Measurements from ENCODE around the gene PLXNA4. TPM values are rescaled to one million over a fixed set of nuclear protein-coding genes. Genes with fewer than 3 reads are reported as not detected.
A peak's percentile ranks its signal among the peaks of the same experiment; 100 is the strongest.

PLXNA4 gene
- polyA plus RNA-seq, 3 donors from 2014 or later, result 0.53 to 1.3 (median 0.56) TPM

DNA sequence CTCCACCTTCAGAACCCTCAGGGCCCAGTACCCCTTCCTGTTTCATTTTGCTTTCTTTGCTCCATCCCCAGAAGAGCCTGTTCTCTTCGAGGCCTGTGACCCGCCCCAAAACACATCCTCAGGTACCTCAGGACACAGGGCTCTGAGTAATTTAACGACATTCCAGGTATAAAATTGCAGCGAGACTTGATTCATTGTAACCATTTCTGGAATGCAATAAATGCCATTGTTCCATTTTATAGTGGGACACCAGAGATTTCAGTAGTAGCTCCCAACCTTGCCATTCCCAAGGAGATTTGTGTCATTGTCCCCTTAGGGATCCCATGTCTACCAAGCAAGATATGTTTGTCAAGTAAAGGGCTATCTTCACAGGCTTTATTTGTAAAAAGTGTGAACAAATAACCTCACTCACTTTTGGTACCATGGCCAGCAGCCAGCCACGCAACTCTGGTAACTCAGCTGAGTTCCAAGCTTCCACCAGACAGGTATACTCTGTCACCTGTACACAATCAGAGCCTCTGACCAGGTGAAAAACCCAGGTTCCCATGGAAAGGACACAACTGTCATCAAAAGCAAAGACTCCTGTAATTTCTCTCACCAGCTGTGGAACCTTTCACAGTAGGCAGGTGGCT is 441.3 kb downstream of the PLXNA4 start:
- no peak overlapping the region for H3K27ac Mint-ChIP-seq
- DNase-seq, result no peak
- peaks cover 0 to 1% (median 0%) of the 10 kb centered on the region in 6 donors for H3K9me3 Mint-ChIP-seq
- H3K4me3 Mint-ChIP-seq, result no peak overlapping the region
- H3K27me3 Mint-ChIP-seq (ENCODE audit: low read depth in 3 of 3), result peaks cover 2 to 5% (median 2%) of the 10 kb centered on the region in 3 donors
- H3K36me3 Mint-ChIP-seq, result peaks cover 3 to 10% (median 9%) of the 10 kb centered on the region in 3 donors
- no peaks in the 10 kb centered on the region for H3K4me1 Mint-ChIP-seq

DNA sequence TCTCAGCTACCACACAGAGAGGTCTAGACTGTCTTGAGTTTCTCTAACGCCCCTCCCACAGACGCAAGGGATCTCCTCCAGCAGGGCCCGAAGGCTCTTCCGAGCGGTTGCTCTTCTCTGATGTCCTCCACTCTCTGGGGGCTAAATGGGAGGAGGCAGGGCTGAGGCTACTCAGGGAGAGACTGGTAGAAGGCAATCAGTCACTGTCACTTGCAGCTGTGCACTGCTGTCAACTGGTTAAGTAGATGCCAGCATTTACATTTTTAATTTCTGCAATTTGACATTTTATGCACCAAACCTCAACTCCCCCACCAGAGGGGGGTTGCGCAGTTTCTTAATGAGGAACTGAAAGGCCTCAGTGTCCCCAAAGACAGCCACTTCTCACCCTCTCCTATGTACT is 442.8 kb downstream of the PLXNA4 start:
- peaks cover 2 to 5% (median 2%) of the 10 kb centered on the region in 3 donors for H3K27me3 Mint-ChIP-seq (ENCODE audit: low read depth in 3 of 3)
- DNase-seq, result no peak
- H3K9me3 Mint-ChIP-seq, result peaks cover 0 to 1% (median 0%) of the 10 kb centered on the region in 6 donors
- H3K36me3 Mint-ChIP-seq, result peaks cover 0 to 14% (median 14%) of the 10 kb centered on the region in 3 donors
- H3K4me3 Mint-ChIP-seq, result no peak overlapping the region
- H3K4me1 Mint-ChIP-seq, result no peaks in the 10 kb centered on the region
- no peak overlapping the region for H3K27ac Mint-ChIP-seq

DNA sequence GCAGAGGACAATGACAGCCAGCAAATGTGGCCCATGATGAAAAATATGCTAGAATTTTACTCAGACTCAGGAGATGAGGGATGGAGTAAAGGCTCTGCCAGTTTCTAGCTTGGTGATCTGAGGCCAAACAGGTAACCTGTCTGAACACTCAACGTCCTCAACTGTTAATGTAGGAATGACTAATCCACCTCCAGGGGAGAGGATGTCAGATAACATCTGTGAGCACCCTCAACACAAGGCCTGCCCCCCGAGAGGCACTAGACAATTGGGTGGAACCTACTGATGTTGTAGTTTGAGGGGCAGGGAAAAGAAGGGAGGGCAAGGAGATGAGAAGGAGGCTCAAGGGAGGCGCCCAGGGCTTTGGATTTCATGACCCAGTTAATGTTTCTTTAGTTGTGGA is 445.1 kb downstream of the PLXNA4 start:
- Mint-ChIP-seq H3K9me3 (peaks cover 0 to 1% (median 0%) of the 10 kb centered on the region in 6 donors), H3K27ac (no peak overlapping the region), H3K4me1 (no peaks in the 10 kb centered on the region), H3K27me3 (ENCODE audit: low read depth in 3 of 3) (peaks cover 2% of the 10 kb centered on the region in 3 donors), H3K4me3 (no peak overlapping the region), H3K36me3 (peaks cover 0 to 17% (median 14%) of the 10 kb centered on the region in 3 donors)
- no peak for DNase-seq

DNA sequence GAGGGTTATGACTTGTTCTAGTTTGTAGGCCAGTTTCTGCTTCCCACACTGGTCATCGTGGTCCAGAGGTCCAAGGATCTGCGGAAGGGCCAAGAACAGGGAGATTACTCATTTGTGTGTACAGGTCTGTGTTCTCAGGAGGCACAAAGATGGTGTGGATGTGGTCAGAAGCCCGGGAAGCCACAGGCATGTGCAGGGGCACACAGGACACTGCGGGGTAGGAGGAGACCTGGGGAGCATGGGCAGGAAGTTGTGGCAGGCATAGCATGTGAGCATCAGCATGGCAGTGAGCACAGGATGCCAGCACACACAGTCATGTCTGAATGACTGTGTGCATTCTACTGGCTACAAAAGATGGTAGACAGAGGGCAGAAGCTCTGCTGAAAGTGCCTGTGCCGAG is 445.8 kb downstream of the PLXNA4 start:
- H3K4me1 Mint-ChIP-seq, result no peaks in the 10 kb centered on the region
- H3K27me3 Mint-ChIP-seq (ENCODE audit: low read depth in 3 of 3), result peaks cover 2 to 4% (median 4%) of the 10 kb centered on the region in 3 donors
- no peak overlapping the region for H3K27ac Mint-ChIP-seq
- DNase-seq, result no peak
- H3K36me3 Mint-ChIP-seq, result peaks cover 0 to 17% (median 14%) of the 10 kb centered on the region in 3 donors
- H3K4me3 Mint-ChIP-seq, result no peak overlapping the region
- peaks cover 0 to 1% (median 0%) of the 10 kb centered on the region in 6 donors for H3K9me3 Mint-ChIP-seq

DNA sequence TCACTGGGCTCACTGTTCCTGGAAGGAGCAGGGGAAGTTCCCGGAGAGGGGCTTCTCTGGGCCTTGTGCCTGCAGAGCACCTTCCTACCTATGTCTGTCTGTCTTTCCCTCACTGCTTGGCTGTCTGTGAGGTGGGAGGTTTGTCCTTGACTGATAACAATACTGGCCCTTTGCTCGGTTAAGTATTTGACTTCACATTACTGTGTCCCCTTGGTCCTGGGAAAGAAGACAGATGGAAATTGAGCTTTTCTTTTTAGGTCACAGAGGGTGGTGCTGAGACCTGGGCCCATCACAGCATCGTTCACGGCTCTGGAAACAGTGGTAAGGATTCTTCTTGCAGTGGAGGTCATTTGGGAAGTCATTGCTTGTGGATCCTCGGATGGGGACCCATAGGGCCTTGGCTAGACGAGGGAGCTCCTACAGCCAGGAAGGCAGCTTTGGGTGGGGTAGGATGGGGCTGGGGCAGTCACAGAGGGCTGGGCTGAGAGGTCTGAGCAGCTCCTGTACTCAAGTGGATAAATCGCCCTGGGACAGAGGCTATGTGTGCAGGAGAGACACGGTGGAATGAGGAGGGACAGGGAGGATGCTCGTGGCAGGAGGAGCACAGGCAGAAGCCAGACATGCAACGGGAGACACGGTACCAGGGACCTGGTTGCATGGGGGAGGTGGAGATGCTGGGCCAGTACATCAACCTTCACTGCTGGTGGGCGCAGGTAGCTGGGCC is 450.2 kb downstream of the PLXNA4 start:
- DNase-seq, result no peak
- H3K4me1 Mint-ChIP-seq, result no peaks in the 10 kb centered on the region

DNA sequence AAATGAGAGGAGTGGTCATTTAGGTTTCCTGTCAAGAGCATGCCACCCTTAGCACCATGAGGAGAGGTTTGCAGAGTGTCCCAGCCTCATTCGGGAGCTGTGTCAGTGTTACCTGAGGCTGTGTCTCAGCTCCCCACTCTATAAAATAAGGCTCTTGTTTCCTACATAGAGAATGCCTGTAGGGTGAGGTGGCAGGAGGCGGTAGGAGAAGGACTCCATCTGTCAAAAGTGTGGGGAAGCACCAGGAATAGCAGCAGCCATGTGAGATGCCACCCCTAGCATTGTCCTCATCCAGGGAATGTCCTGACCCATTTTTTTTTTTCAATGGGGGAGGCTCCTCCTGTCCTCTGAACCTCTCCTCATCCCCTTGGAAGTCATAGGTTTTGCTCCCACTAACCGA is 451.2 kb downstream of the PLXNA4 start:
- H3K36me3 Mint-ChIP-seq, result peaks cover 0 to 9% (median 4%) of the 10 kb centered on the region in 3 donors
- H3K27ac Mint-ChIP-seq, result no peak overlapping the region
- peaks cover 2 to 8% (median 2%) of the 10 kb centered on the region in 3 donors for H3K27me3 Mint-ChIP-seq (ENCODE audit: low read depth in 3 of 3)
- H3K9me3 Mint-ChIP-seq, result peaks cover 0 to under 1% (median 0%) of the 10 kb centered on the region in 6 donors
- H3K4me1 Mint-ChIP-seq, result no peaks in the 10 kb centered on the region
- DNase-seq, result no peak
- H3K4me3 Mint-ChIP-seq, result no peak overlapping the region

More for the DNA sequence above, 450.2 kb downstream of the PLXNA4 start:
- peaks cover 0 to 9% (median 7%) of the 10 kb centered on the region in 3 donors for H3K36me3 Mint-ChIP-seq
- peaks cover 2 to 6% (median 2%) of the 10 kb centered on the region in 3 donors for H3K27me3 Mint-ChIP-seq (ENCODE audit: low read depth in 3 of 3)
- H3K9me3 Mint-ChIP-seq, result peaks cover 0 to 1% (median 0%) of the 10 kb centered on the region in 6 donors
- no peak overlapping the region for H3K4me3 Mint-ChIP-seq
- H3K27ac Mint-ChIP-seq, result no peak overlapping the region

DNA sequence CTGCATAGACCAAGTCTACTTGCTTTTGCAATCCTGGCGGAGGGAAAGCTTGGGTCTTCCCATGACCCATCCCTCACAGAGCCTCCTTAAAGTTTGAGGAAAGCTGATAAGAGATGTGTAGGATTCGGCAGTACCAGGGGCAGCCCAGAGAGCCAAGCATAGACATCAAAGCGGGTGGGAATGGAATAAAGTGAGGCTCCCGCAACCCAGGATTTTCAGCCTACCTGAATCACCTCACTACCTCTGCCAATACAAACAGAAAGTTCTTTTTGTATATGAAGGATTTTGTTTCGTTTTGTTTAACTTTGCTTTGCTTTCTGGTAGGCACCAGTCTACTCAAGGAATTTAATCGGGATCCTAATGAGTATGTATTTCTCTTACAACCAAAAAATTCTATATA is 451.7 kb downstream of the PLXNA4 start:
- Mint-ChIP-seq H3K36me3 (peaks cover 0 to 8% (median 4%) of the 10 kb centered on the region in 3 donors), H3K27me3 (ENCODE audit: low read depth in 3 of 3) (peaks cover 2 to 8% (median 2%) of the 10 kb centered on the region in 3 donors), H3K4me1 (no peaks in the 10 kb centered on the region), H3K4me3 (no peak overlapping the region), H3K9me3 (no peaks in the 10 kb centered on the region), H3K27ac (no peak overlapping the region)
- DNase-seq, result no peak

DNA sequence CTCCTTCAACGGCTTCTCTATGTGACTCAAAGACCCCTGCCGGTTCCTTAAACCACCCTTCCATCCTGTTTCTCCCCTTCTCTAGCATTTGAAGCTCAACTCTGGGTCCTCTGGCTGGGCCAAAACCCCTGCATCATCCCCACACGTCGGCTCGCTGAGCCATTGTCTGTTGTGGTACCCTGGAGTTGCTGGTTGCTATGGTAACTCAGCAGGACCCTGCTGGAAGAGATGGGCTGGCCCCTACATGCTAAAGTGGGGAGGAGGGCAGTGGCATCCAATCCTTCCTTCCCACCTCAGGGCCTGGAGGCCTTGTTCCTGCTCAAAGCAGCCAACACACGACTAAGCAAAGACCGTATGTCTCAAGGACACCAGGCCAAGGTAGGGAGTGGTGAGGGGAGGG is 452.5 kb downstream of the PLXNA4 start:
- Mint-ChIP-seq H3K4me1 (no peaks in the 10 kb centered on the region), H3K27ac (no peak overlapping the region), H3K9me3 (no peaks in the 10 kb centered on the region), H3K36me3 (peaks cover 0 to 3% (median 0%) of the 10 kb centered on the region in 3 donors), H3K4me3 (no peak overlapping the region), H3K27me3 (ENCODE audit: low read depth in 3 of 3) (peaks cover 2 to 8% (median 2%) of the 10 kb centered on the region in 3 donors)
- DNase-seq, result no peak

DNA sequence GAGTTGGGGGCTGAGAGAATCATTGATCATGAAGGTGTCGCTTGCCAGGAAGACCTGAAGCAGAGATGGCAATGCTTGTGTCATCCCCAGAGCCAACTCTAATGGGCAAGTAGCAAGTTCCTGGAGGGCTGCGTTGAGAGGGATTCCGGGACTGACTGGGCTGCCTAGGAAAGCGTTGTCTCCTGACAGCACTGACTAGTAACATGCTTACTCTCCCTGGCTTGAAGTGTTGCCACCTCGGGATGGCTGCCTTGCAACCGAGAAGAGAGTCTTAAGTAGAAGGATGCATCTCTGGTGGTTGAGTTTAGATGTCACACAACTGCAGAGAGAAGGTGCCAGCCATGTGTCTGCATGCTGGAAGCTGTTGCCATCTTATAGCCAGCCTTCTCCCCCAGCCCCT is 453.4 kb downstream of the PLXNA4 start:
- Mint-ChIP-seq H3K27me3 (ENCODE audit: low read depth in 3 of 3) (peaks cover 2 to 10% (median 2%) of the 10 kb centered on the region in 3 donors), H3K27ac (no peak overlapping the region), H3K4me1 (no peaks in the 10 kb centered on the region), H3K9me3 (no peaks in the 10 kb centered on the region), H3K36me3 (no peaks in the 10 kb centered on the region), H3K4me3 (no peak overlapping the region)
- DNase-seq, result no peak

DNA sequence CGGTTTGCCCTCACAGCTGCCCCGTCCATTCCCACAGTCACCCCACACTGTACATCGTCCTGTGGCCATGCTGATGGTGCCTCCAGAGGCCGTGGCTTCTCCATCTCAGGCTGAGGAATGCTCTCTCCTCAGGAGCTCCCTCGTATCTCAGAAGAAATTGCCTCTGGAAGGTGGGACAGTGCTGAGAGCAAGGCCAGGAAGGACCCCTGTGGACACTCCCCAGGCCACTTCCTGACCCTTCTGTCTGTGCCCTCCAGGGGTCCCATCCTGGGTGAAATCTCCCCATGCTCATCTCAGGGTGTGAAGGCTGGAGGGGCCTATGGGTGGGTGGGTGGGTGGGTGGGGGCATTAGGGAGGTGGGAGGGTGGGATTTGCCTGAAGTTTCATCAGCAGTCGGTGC is 454.3 kb downstream of the PLXNA4 start:
- Mint-ChIP-seq H3K4me1 (no peaks in the 10 kb centered on the region), H3K9me3 (no peaks in the 10 kb centered on the region), H3K36me3 (no peaks in the 10 kb centered on the region), H3K4me3 (no peak overlapping the region), H3K27me3 (ENCODE audit: low read depth in 3 of 3) (peaks cover 2 to 10% (median 2%) of the 10 kb centered on the region in 3 donors), H3K27ac (no peak overlapping the region)
- DNase-seq, result no peak

DNA sequence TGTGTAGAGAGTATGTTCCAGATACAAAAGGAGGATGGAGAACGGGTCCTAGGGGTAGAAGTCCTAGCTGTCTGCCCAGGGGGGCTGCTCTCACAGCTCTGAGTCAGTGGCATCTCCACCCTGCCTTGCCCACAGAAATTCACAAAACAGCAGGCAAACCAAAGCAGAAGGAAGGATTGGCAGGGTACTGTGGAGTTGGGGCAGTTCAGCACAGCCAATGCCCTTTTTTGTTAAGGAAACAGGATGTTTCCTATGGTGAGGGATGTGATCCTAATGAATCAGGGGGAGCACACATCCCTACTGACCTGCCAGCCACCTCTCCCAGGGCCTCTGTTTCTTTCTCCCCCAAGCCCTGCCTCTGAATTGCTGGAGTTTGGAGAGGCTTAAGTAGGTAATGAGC is 457.6 kb downstream of the PLXNA4 start:
- Mint-ChIP-seq H3K36me3 (no peaks in the 10 kb centered on the region), H3K9me3 (no peaks in the 10 kb centered on the region), H3K27ac (no peak overlapping the region), H3K4me1 (no peaks in the 10 kb centered on the region), H3K27me3 (ENCODE audit: low read depth in 3 of 3) (peaks cover 0 to 8% (median 2%) of the 10 kb centered on the region in 3 donors), H3K4me3 (no peak overlapping the region)
- no peak for DNase-seq

DNA sequence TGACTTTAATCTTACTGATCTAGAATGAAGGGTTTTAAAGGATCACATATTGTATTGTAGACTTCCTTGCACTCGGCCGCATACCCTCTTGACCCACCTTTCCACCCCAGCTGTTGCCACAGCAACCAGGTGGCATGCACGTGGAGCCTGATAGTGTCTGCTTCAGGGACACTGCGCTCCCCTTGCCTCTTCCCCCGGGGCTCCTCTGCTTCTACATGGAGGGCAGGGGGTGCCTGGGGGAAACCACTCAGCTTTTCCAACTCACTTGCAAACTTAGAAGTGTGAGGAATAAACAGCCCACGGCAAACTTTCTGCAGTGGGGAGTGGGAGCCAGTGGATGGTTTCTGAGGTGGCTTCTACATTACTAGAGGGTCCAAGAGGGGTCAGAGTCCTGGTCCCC is 458.6 kb downstream of the PLXNA4 start:
- no peak overlapping the region for H3K4me3 Mint-ChIP-seq
- H3K27ac Mint-ChIP-seq, result peak overlapping the region in 1 of 6 donors; percentile 51
- no peak for DNase-seq
- no peaks in the 10 kb centered on the region for H3K4me1 Mint-ChIP-seq
- no peaks in the 10 kb centered on the region for H3K9me3 Mint-ChIP-seq
- peaks cover 0 to 5% (median 2%) of the 10 kb centered on the region in 3 donors for H3K27me3 Mint-ChIP-seq (ENCODE audit: low read depth in 3 of 3)
- H3K36me3 Mint-ChIP-seq, result no peaks in the 10 kb centered on the region

DNA sequence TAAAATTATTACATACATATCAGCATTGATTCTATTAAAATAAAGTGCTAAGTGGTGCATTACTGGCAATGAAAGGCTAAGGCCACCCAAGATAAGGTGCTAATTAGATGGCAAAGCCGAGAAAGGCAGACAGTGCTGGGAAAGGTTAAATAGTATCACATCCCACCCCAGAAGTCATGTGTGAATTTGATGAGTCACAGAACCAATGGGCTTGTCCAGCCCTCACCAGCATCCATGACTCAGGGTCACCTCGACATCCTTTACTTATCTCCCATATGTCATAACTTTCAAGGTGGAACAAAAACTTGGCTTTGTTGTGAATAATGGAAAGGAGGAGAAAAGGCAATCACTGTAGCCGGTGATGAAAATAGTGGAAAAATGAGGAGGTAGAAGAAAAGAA is 459.1 kb downstream of the PLXNA4 start:
- H3K36me3 Mint-ChIP-seq, result no peaks in the 10 kb centered on the region
- no peak for DNase-seq
- H3K4me1 Mint-ChIP-seq, result no peaks in the 10 kb centered on the region
- H3K27ac Mint-ChIP-seq, result no peak overlapping the region
- no peaks in the 10 kb centered on the region for H3K9me3 Mint-ChIP-seq
- H3K4me3 Mint-ChIP-seq, result no peak overlapping the region
- peaks cover 0 to 5% (median 2%) of the 10 kb centered on the region in 3 donors for H3K27me3 Mint-ChIP-seq (ENCODE audit: low read depth in 3 of 3)

DNA sequence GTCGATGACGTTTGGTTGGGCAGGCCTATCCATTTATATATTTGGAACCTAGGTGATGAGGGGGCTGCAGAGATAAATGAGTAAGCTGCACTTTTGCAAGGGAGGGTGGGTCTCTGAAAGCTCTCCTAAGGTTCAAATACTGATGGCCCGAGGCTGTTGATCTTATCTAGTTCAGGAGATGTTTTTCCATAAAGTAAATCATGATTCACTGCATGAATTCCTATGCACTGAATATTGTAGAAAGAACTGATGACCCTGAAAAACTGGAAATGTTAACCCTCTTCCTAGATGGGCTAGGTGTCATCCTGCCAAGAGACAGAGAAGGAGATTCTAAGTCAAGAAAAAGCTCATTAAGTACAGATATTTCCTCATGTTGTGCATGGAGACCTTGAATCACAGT is 459.9 kb downstream of the PLXNA4 start:
- Mint-ChIP-seq H3K4me1 (no peaks in the 10 kb centered on the region), H3K4me3 (no peak overlapping the region), H3K27me3 (ENCODE audit: low read depth in 3 of 3) (peaks cover 0 to 5% (median 2%) of the 10 kb centered on the region in 3 donors), H3K27ac (no peak overlapping the region), H3K36me3 (no peaks in the 10 kb centered on the region), H3K9me3 (no peaks in the 10 kb centered on the region)
- no peak for DNase-seq

Measured in immature natural killer cell (primary cell).